ENCODE data around the gene MYL12A. TPM values are rescaled to one million over a fixed set of nuclear protein-coding genes. Genes with fewer than 3 reads are reported as not detected.

Gene MYL12A
- polyA plus RNA-seq, 1 experiment: 579 TPM

- DNase-seq (ENCODE audit: low read depth): no peak
- TF ChIP-seq CTCF (IDR thresholded peaks at IDR 0.05; ENCODE audit: insufficient read depth, low read depth, low read length): no peak
- Histone ChIP-seq H3K4me3 (ENCODE audit: low read depth, low read length) (no peak overlapping the region), H3K36me3 (ENCODE audit: control insufficient read depth, insufficient read depth, low read length) (no peaks in the 10 kb centered on the region), H3K27me3 (ENCODE audit: control insufficient read depth, insufficient read depth, low read length) (no peaks in the 10 kb centered on the region)
- ChIA-PET POLR2A (no interaction called here), CTCF (no interaction called here)
Observed at GRCh38 chr18:3214855-3215637, 32.6 kb upstream of the MYL12A start.

- Histone ChIP-seq H3K27me3 (ENCODE audit: control insufficient read depth, insufficient read depth, low read length) (no peaks in the 10 kb centered on the region), H3K4me3 (ENCODE audit: low read depth, low read length) (no peak overlapping the region), H3K36me3 (ENCODE audit: control insufficient read depth, insufficient read depth, low read length) (no peaks in the 10 kb centered on the region)
- DNase-seq (ENCODE audit: low read depth): no peak
- POLR2A ChIA-PET: no interaction called here
- CTCF ChIA-PET: interaction anchor here (1.3 to 1.5 kb wide), 2 partner anchors 9 to 65 kb away, joined by 3 read pairs; no protein-coding TSS in a partner anchor
- TF ChIP-seq CTCF (IDR thresholded peaks at IDR 0.05; ENCODE audit: insufficient read depth, low read depth, low read length): no peak
Observed at GRCh38 chr18:3216987-3217386, 30.6 kb upstream of the MYL12A start.

GRCh38 chr18:3217948-3218647, 29.5 kb upstream of the MYL12A start:
- no peak for DNase-seq (ENCODE audit: low read depth)
- H3K36me3 ChIP-seq (ENCODE audit: control insufficient read depth, insufficient read depth, low read length): no peaks in the 10 kb centered on the region
- POLR2A ChIA-PET: no interaction called here
- no peak for TF ChIP-seq CTCF (IDR thresholded peaks at IDR 0.05; ENCODE audit: insufficient read depth, low read depth, low read length)
- H3K27me3 ChIP-seq (ENCODE audit: control insufficient read depth, insufficient read depth, low read length): no peaks in the 10 kb centered on the region
- CTCF ChIA-PET: interaction anchor here (0.9 to 1.5 kb wide), 4 partner anchors 11 to 67 kb away, joined by 3 to 4 read pairs (median 3); no protein-coding TSS in a partner anchor
- no peak overlapping the region for H3K4me3 ChIP-seq (ENCODE audit: low read depth, low read length)

GRCh38 chr18:3218819-3219218, 28.8 kb upstream of the MYL12A start:
- TF ChIP-seq CTCF (IDR thresholded peaks at IDR 0.05; ENCODE audit: insufficient read depth, low read depth, low read length): no peak
- Histone ChIP-seq H3K4me3 (ENCODE audit: low read depth, low read length) (no peak overlapping the region), H3K36me3 (ENCODE audit: control insufficient read depth, insufficient read depth, low read length) (no peaks in the 10 kb centered on the region), H3K27me3 (ENCODE audit: control insufficient read depth, insufficient read depth, low read length) (no peaks in the 10 kb centered on the region)
- no peak for DNase-seq (ENCODE audit: low read depth)
- CTCF ChIA-PET: no interaction called here
- POLR2A ChIA-PET: no interaction called here

GRCh38 chr18:3219241-3219630, 28.4 kb upstream of the MYL12A start:
- no peak for TF ChIP-seq CTCF (IDR thresholded peaks at IDR 0.05; ENCODE audit: insufficient read depth, low read depth, low read length)
- POLR2A ChIA-PET: no interaction called here
- Histone ChIP-seq H3K4me3 (ENCODE audit: low read depth, low read length) (no peak overlapping the region), H3K36me3 (ENCODE audit: control insufficient read depth, insufficient read depth, low read length) (no peaks in the 10 kb centered on the region), H3K27me3 (ENCODE audit: control insufficient read depth, insufficient read depth, low read length) (no peaks in the 10 kb centered on the region)
- no peak for DNase-seq (ENCODE audit: low read depth)
- CTCF ChIA-PET: no interaction called here
